T-cell (primary cell): ENCODE results near the gene GIT2. TPM values are rescaled to one million over a fixed set of nuclear protein-coding genes. Genes with fewer than 3 reads are reported as not detected.

Experiments
- ATAC-seq, 4 experiments: fragments of 200-7000 bp in 3 of 4; fragments of 150-1000 bp in 1 of 4; cut with Tn5 transposase; replicated peaks in 1 of 4; 1 replicate in 3 of 4; 2 replicates in 1 of 4; pipeline ENCODE4 v1.10.0; 2021; ENCODE audit warnings: moderate library complexity in 3 of 4, mild to moderate bottlenecking in 2 of 4, moderate number of reproducible peaks in 1 of 4
- CTCF ChIA-PET, 2 donors: fragments of 300-600 bp; sonication (Branson Sonifier 250); formaldehyde crosslinking; loops; one replicate each; lab custom pipeline; 2022; ENCODE audit warnings: antibody characterized with exemption in 2 of 2; lab: Charles Lee
- POLR2A ChIA-PET, 2 donors: fragments of 300-600 bp; sonication (Branson Sonifier 250); formaldehyde crosslinking; loops; one replicate each; lab custom pipeline; 2022; ENCODE audit warnings: antibody characterized with exemption in 2 of 2; lab: Charles Lee
- DNase-seq, 35 experiments: peaks; one replicate each; pipeline versions ENCODE4 v3.0.0 to v3.0.0-alpha.2; 2013 to 2023
- H3K27ac ChIP-seq: one replicate; pipeline ENCODE4 v1.5.1; 2013; ENCODE audit warnings: low read length
- H3K27me3 ChIP-seq, 2 experiments: replicated peaks in 1 of 2; 1 replicate in 1 of 2; 2 replicates in 1 of 2; pipeline versions ENCODE4 v1.6.1 to v1.7.0; 2013; ENCODE audit warnings: low read length in 1 of 2, mixed read lengths in 1 of 2; ENCODE audit not compliant: control insufficient read depth in 2 of 2, insufficient read depth in 2 of 2; ENCODE audit errors: extremely low read depth in 1 of 2
- H3K36me3 ChIP-seq, 2 donors: 1 replicate in 1 of 2; 2 replicates in 1 of 2; pipeline versions ENCODE4 v1.6.1 to v1.7.0; 2013; ENCODE audit warnings: low read length in 1 of 2; ENCODE audit not compliant: control insufficient read depth in 2 of 2, insufficient read depth in 1 of 2; ENCODE audit errors: extremely low read depth in 1 of 2
- H3K4me1 ChIP-seq, 2 experiments: 1 replicate in 1 of 2; 2 replicates in 1 of 2; pipeline versions ENCODE4 v1.6.1 to v1.7.0; 2013; ENCODE audit warnings: low read length in 2 of 2, mixed read lengths in 1 of 2; ENCODE audit not compliant: insufficient read depth in 2 of 2, control insufficient read depth in 1 of 2; ENCODE audit errors: extremely low read depth in 1 of 2
- H3K4me3 ChIP-seq, 2 donors: 1 replicate in 1 of 2; 2 replicates in 1 of 2; pipeline versions ENCODE4 v1.5.1 to v1.7.0; 2013; ENCODE audit warnings: mild to moderate bottlenecking in 2 of 2, low read length in 1 of 2, moderate library complexity in 1 of 2; ENCODE audit not compliant: control insufficient read depth in 1 of 2; ENCODE audit errors: extremely low read depth in 1 of 2
- H3K9me3 ChIP-seq: 2 replicates; pipeline ENCODE4 v1.7.0; 2013
- H3K27ac Mint-ChIP-seq, 2 donors: one replicate each; pipeline ENCODE4 v1.8.0; 2020 to 2021; ENCODE audit warnings: mild to moderate bottlenecking in 2 of 2, mixed read lengths in 2 of 2
- H3K27me3 Mint-ChIP-seq, 2 donors: one replicate each; pipeline ENCODE4 v1.8.0; 2021 to 2022; ENCODE audit warnings: mixed read lengths in 2 of 2
- H3K36me3 Mint-ChIP-seq: one replicate; pipeline ENCODE4 v1.8.0; 2021; ENCODE audit warnings: mixed read lengths
- H3K4me1 Mint-ChIP-seq, 3 donors: one replicate each; pipeline ENCODE4 v1.8.0; 2020 to 2022; ENCODE audit warnings: mixed read lengths in 3 of 3, mild to moderate bottlenecking in 1 of 3
- H3K4me3 Mint-ChIP-seq, 3 donors: one replicate each; pipeline ENCODE4 v1.8.0; 2020 to 2022; ENCODE audit warnings: mild to moderate bottlenecking in 3 of 3, mixed read lengths in 3 of 3, moderate library complexity in 3 of 3
- H3K9me3 Mint-ChIP-seq, 3 donors: one replicate each; pipeline ENCODE4 v1.8.0; 2020 to 2022; ENCODE audit warnings: mixed read lengths in 3 of 3
- WGBS: methylation state at CpG from one replicate; pipeline ENCODE4 v1.1.5; 2013; ENCODE audit warnings: missing lambda C conversion rate; ENCODE audit not compliant: insufficient coverage; 5-methylcytosine and 5-hydroxymethylcytosine counted together
- total RNA-seq, 35 experiments: library from RNA in 6 of 35; stranded (reverse) in 6 of 35; fragments of 120-200 nt in 1 of 35; gene quantifications; one replicate each; pipeline versions ENCODE4 v1.2.1 to v1.2.4 and lab custom pipeline; 2013 to 2026

The GIT2 gene
- total RNA-seq, 5 donors from 2014 or later (not counting 1 experiment from before 2014, with no cell fraction given) = 96.7 to 132 (median 108) TPM

- WGBS = 95% methylated on average over 6 of the region's 7 CpGs
- H3K27ac ChIP-seq = no peak overlapping the region
- H3K27me3 ChIP-seq = no peaks in the 10 kb centered on the region
- no peak for ATAC-seq
- DNase-seq = no peak
- Mint-ChIP-seq H3K27me3 (no peaks in the 10 kb centered on the region), H3K4me3 (no peak overlapping the region), H3K36me3 (peaks cover 38% of the 10 kb centered on the region), H3K9me3 (no peaks in the 10 kb centered on the region), H3K4me1 (no peaks in the 10 kb centered on the region), H3K27ac (no peak overlapping the region)
- H3K36me3 ChIP-seq = peaks cover 11 to 51% of the 10 kb centered on the region in 2 donors
- H3K4me3 ChIP-seq = no peak overlapping the region
- H3K9me3 ChIP-seq = no peaks in the 10 kb centered on the region
- H3K4me1 ChIP-seq = no peaks in the 10 kb centered on the region
- POLR2A ChIA-PET = no interaction called here
- CTCF ChIA-PET = no interaction called here
Measured at GRCh38 chr12:109938947-109939346, 57.2 kb downstream of the GIT2 start.

GRCh38 chr12:109937371-109937770 lies 58.8 kb downstream of the GIT2 start:
- ATAC-seq (no peak), DNase-seq (no peak)
- H3K27ac Mint-ChIP-seq = no peak overlapping the region
- CTCF ChIA-PET = interaction anchor here in 1 of 2 donors (0.7 kb wide), 1 partner anchor 25 kb away, joined by 4 read pairs; no protein-coding TSS in a partner anchor
- peaks cover 44% of the 10 kb centered on the region for H3K36me3 Mint-ChIP-seq
- no peaks in the 10 kb centered on the region for H3K27me3 Mint-ChIP-seq
- WGBS = 100% methylated on average over 2 of the region's 5 CpGs
- H3K9me3 Mint-ChIP-seq = no peaks in the 10 kb centered on the region
- Histone ChIP-seq H3K27ac (no peak overlapping the region), H3K4me3 (no peak overlapping the region), H3K4me1 (no peaks in the 10 kb centered on the region), H3K9me3 (no peaks in the 10 kb centered on the region), H3K36me3 (peaks cover 22 to 61% of the 10 kb centered on the region in 2 donors), H3K27me3 (no peaks in the 10 kb centered on the region)
- POLR2A ChIA-PET = interaction anchor here in 1 of 2 donors (0.6 kb wide), 1 partner anchor 105 kb away, joined by 6 read pairs; no protein-coding TSS in a partner anchor
- no peak overlapping the region for H3K4me3 Mint-ChIP-seq
- H3K4me1 Mint-ChIP-seq = no peaks in the 10 kb centered on the region

DNA sequence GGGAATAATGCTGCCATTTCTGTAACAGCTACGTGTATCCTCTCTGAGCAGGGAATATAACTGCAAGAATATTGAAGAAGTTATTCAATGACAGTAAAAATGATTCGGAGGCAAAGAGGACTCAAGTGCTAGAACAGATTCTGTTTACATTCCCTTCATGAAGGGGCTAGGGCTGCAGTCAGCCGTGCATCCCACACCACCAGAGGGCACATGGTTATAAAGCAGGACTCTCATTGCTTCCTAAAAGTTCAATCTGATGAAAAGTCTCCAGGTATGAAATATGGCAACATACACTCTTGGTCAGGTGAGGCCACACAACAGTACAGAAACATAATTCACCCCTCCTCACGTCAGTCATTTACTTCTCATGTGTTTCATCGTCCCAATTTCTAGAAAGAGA lies 62.1 kb downstream of the GIT2 start:
- Histone ChIP-seq H3K27me3 (no peaks in the 10 kb centered on the region), H3K4me3 (no peak overlapping the region), H3K4me1 (no peaks in the 10 kb centered on the region), H3K27ac (no peak overlapping the region), H3K9me3 (no peaks in the 10 kb centered on the region), H3K36me3 (peaks cover 25 to 79% of the 10 kb centered on the region in 2 donors)
- CTCF ChIA-PET = no interaction called here
- ATAC-seq = no peak
- Mint-ChIP-seq H3K9me3 (no peaks in the 10 kb centered on the region), H3K4me3 (no peak overlapping the region), H3K36me3 (peaks cover 54% of the 10 kb centered on the region), H3K27ac (no peak overlapping the region), H3K27me3 (no peaks in the 10 kb centered on the region), H3K4me1 (no peaks in the 10 kb centered on the region)
- peak in 3 of 35 experiments; percentile 6 to 25 (median 8) for DNase-seq
- 86% methylated on average over 2 of the region's 5 CpGs for WGBS
- POLR2A ChIA-PET = no interaction called here

DNA sequence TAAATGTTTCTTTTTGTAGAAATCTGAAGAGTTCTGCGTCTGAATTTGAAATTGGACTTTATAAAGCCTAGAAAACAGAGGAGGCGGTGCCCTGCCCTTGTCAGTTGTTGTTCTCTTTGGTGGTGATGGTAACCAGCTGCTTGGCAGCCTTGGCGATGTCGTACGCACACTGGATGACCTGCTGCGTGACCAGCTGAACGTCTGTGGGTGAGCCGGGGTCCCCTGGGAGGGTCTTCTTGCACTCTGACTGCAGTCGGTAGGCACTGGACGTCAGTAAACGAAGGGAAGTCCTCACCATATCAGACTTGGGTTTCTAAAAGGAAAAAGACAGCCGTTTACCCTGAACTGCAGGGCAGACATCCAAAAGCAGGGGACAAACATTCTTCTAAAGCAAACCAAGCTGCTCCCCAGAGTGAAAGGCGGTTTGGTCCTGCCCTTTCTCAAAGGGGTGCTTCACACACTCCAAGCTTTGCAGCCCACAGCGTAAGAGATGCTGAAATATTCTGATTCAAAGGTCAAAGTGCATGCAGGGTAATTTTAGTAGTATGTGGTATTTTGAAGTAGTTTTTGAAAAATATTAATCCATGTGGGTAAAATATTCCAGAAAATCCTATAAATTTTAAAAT lies 63.2 kb downstream of the GIT2 start:
- POLR2A ChIA-PET = no interaction called here
- no peak overlapping the region for H3K27ac ChIP-seq
- H3K4me3 ChIP-seq = no peak overlapping the region
- no peaks in the 10 kb centered on the region for H3K9me3 Mint-ChIP-seq
- CTCF ChIA-PET = no interaction called here
- no peak overlapping the region for H3K27ac Mint-ChIP-seq
- whole genome bisulfite sequencing = 98% methylated on average over 9 of the region's 14 CpGs
- no peaks in the 10 kb centered on the region for H3K9me3 ChIP-seq
- no peaks in the 10 kb centered on the region for H3K27me3 ChIP-seq
- no peaks in the 10 kb centered on the region for H3K4me1 ChIP-seq
- DNase-seq (no peak), ATAC-seq (no peak)
- no peaks in the 10 kb centered on the region for H3K4me1 Mint-ChIP-seq
- H3K4me3 Mint-ChIP-seq = no peak overlapping the region
- H3K36me3 Mint-ChIP-seq = peaks cover 48% of the 10 kb centered on the region
- H3K27me3 Mint-ChIP-seq = no peaks in the 10 kb centered on the region
- peaks cover 27 to 69% of the 10 kb centered on the region in 2 donors for H3K36me3 ChIP-seq

- H3K9me3 Mint-ChIP-seq = no peaks in the 10 kb centered on the region
- no peaks in the 10 kb centered on the region for H3K4me1 ChIP-seq
- H3K4me3 Mint-ChIP-seq = no peak overlapping the region
- no peaks in the 10 kb centered on the region for H3K27me3 Mint-ChIP-seq
- H3K27me3 ChIP-seq = no peaks in the 10 kb centered on the region
- H3K27ac ChIP-seq = no peak overlapping the region
- POLR2A ChIA-PET = no interaction called here
- H3K4me3 ChIP-seq = no peak overlapping the region
- H3K36me3 ChIP-seq = peaks cover 20 to 51% of the 10 kb centered on the region in 2 donors
- H3K36me3 Mint-ChIP-seq = peaks cover 41% of the 10 kb centered on the region
- H3K4me1 Mint-ChIP-seq = peaks cover 0 to 3% (median 0%) of the 10 kb centered on the region in 3 donors
- no peak for DNase-seq
- WGBS = 89% methylated on average over 5 of the region's 5 CpGs
- no peaks in the 10 kb centered on the region for H3K9me3 ChIP-seq
- no peak overlapping the region for H3K27ac Mint-ChIP-seq
- ATAC-seq = no peak
- CTCF ChIA-PET = interaction anchor here in 1 of 2 donors (0.8 kb wide), 1 partner anchor 78 kb away, joined by 3 read pairs; no protein-coding TSS in a partner anchor
Measured at GRCh38 chr12:109931143-109931542, 65.0 kb downstream of the GIT2 start.

- Histone ChIP-seq H3K27ac (no peak overlapping the region), H3K36me3 (peaks cover 20 to 45% of the 10 kb centered on the region in 2 donors), H3K27me3 (no peaks in the 10 kb centered on the region), H3K4me3 (no peak overlapping the region), H3K4me1 (no peaks in the 10 kb centered on the region), H3K9me3 (no peaks in the 10 kb centered on the region)
- no peak for ATAC-seq
- Mint-ChIP-seq H3K4me3 (no peak overlapping the region), H3K9me3 (no peaks in the 10 kb centered on the region), H3K36me3 (peaks cover 34% of the 10 kb centered on the region), H3K27ac (no peak overlapping the region), H3K27me3 (no peaks in the 10 kb centered on the region), H3K4me1 (peaks cover 0 to 3% (median 0%) of the 10 kb centered on the region in 3 donors)
- ChIA-PET POLR2A (no interaction called here), CTCF (interaction anchor here (0.6 to 1.2 kb wide), 3 partner anchors 76 to 1408 kb away, joined by 3 to 6 read pairs (median 3); no protein-coding TSS in a partner anchor)
- WGBS = 93% methylated on average over 15 of the region's 16 CpGs
- no peak for DNase-seq
Measured at GRCh38 chr12:109930028-109930800, 66.0 kb downstream of the GIT2 start.
